HepG2 (cell line): ENCODE measurements around the gene KDM1B. TPM values are rescaled to one million over a fixed set of nuclear protein-coding genes. Genes with fewer than 3 reads are reported as not detected.
A peak's percentile ranks its signal among the peaks of the same experiment; 100 is the strongest.

Experiments used
- CTCF ChIP-seq: sonication (generic); formaldehyde crosslinking; IDR thresholded peaks from 2 replicates; pipeline ENCODE4 v1.5.0; 2020; ENCODE audit warnings: mild to moderate bottlenecking, missing genetic modification reagents, moderate library complexity
- EZH2 ChIP-seq: conservative IDR thresholded peaks from 2 replicates; pipeline ENCODE4 v1.6.1; 2012; ENCODE audit warnings: mild to moderate bottlenecking, low read depth, low read length, moderate library complexity
- HNRNPK ChIP-seq: fragments of 200-400 bp; formaldehyde crosslinking; IDR thresholded peaks from 2 replicates; pipeline ENCODE4 v1.6.1; 2018; ENCODE audit warnings: low read length, low read depth, moderate library complexity, mild to moderate bottlenecking; ENCODE audit not compliant: poor library complexity, severe bottlenecking
- JUN ChIP-seq: sonication (generic); formaldehyde crosslinking; IDR thresholded peaks from 2 replicates; pipeline ENCODE4 v1.4.0; 2020; ENCODE audit warnings: mild to moderate bottlenecking, missing genetic modification reagents
- NR2F1 ChIP-seq, 2 experiments: fragments of 450-650 bp in 1 of 2; formaldehyde crosslinking in 1 of 2; IDR thresholded peaks; 2 replicates each; pipeline versions ENCODE4 v1.5.0 to v1.6.1; 2016 to 2020; ENCODE audit warnings: mild to moderate bottlenecking in 1 of 2, missing compliant biosample characterization in 1 of 2, missing genetic modification reagents in 1 of 2, moderate library complexity in 1 of 2
- PREB ChIP-seq: sonication (generic); formaldehyde crosslinking; IDR thresholded peaks from 2 replicates; pipeline ENCODE4 v1.4.0; 2020; ENCODE audit warnings: missing genetic modification reagents
- SYNCRIP ChIP-seq: fragments of 200-400 bp; formaldehyde crosslinking; IDR thresholded peaks from 2 replicates; pipeline ENCODE4 v1.6.1; 2018; ENCODE audit warnings: mild to moderate bottlenecking, low read depth, low read length; ENCODE audit not compliant: insufficient read depth
- ZFP82 ChIP-seq: sonication (generic); formaldehyde crosslinking; IDR thresholded peaks from 2 replicates; pipeline ENCODE4 v1.5.1; 2020; ENCODE audit warnings: mild to moderate bottlenecking, missing genetic modification reagents, borderline replicate concordance
- ZHX2 ChIP-seq, 2 experiments: sonication (generic) in 1 of 2; formaldehyde crosslinking in 1 of 2; IDR thresholded peaks; 2 replicates each; pipeline versions ENCODE4 v1.6.1 to v1.9.0; 2014 to 2022; ENCODE audit warnings: antibody characterized with exemption in 1 of 2, borderline replicate concordance in 1 of 2, inconsistent platforms in 1 of 2, low read depth in 1 of 2, missing genetic modification reagents in 1 of 2
- ZNF274 ChIP-seq: sonication (generic); formaldehyde crosslinking; IDR thresholded peaks from 2 replicates; pipeline ENCODE4 v1.5.1; 2020; ENCODE audit warnings: mild to moderate bottlenecking, missing genetic modification reagents
- ZNF362 ChIP-seq: sonication (generic); formaldehyde crosslinking; IDR thresholded peaks from 2 replicates; pipeline ENCODE4 v1.4.0; 2020; ENCODE audit warnings: missing genetic modification reagents, mild to moderate bottlenecking, borderline replicate concordance
- ZNF513 ChIP-seq: sonication (generic); formaldehyde crosslinking; conservative IDR thresholded peaks from 2 replicates; pipeline ENCODE4 v1.5.0; 2020; ENCODE audit warnings: missing genetic modification reagents
- ZNF761 ChIP-seq: sonication (generic); formaldehyde crosslinking; conservative IDR thresholded peaks from 2 replicates; pipeline ENCODE4 v1.4.0; 2020; ENCODE audit warnings: mild to moderate bottlenecking, missing genetic modification reagents
- ZSCAN20 ChIP-seq: sonication (generic); formaldehyde crosslinking; IDR thresholded peaks from 2 replicates; pipeline ENCODE4 v1.4.0; 2020; ENCODE audit warnings: missing genetic modification reagents, mild to moderate bottlenecking, borderline replicate concordance
- polyA plus RNA-seq, 8 experiments: library from polyadenylated mRNA; depleted of rRNA in 3 of 8; stranded (reverse) in 7 of 8; unstranded in 1 of 8; fragments of >200 nt; fragmentation: Illumina TruSeq in 4 of 8; extraction: Trizol in 4 of 8; gene quantifications; 2 replicates each; pipeline versions ENCODE4 v1.2.1 to v1.2.3, GENCODE V29; 2011 to 2016; ENCODE audit warnings: low read depth in 4 of 8, missing spikeins in 1 of 8, mixed read lengths in 1 of 8; ENCODE audit not compliant: insufficient read depth in 1 of 8
- total RNA-seq, 5 experiments: library from RNA; depleted of rRNA; stranded (reverse); fragments of >200 nt; fragmentation: Illumina TruSeq; extraction: Trizol; gene quantifications; 2 replicates each; pipeline ENCODE4 v1.2.3, GENCODE V29; 2016; ENCODE audit warnings: low read depth in 1 of 5

KDM1B gene
- total and polyA plus RNA-seq, 2 of the 13 experiments (the other 11 are each of a cell fraction or from before 2014, with no cell fraction given) = 9.8 to 13.2 TPM

GRCh38 chr6:18155150-18155863 is at the start of gene KDM1B (continued):
- no peak for TF ChIP-seq CTCF (CRISPR knock-in tag)
- TF ChIP-seq ZFP82 = no peak
- no peak for TF ChIP-seq PREB (CRISPR knock-in tag)
- no peak for TF ChIP-seq ZNF761 (CRISPR knock-in tag)
- no peak; the same call in 1 of the 2 replicates for TF ChIP-seq ZHX2 (IDR thresholded peaks at IDR 0.05; ENCODE audit: low read depth)
- TF ChIP-seq ZHX2 (CRISPR knock-in tag; IDR thresholded peaks at IDR 0.05; ENCODE audit: borderline replicate concordance) = no peak; the same call in 1 of the 2 replicates
- TF ChIP-seq JUN (CRISPR knock-in tag) = no peak
- peak; percentile 66 for TF ChIP-seq HNRNPK
- no peak for TF ChIP-seq NR2F1 (CRISPR knock-in tag; IDR thresholded peaks at IDR 0.05)
- no peak for TF ChIP-seq SYNCRIP
- TF ChIP-seq ZNF513 (CRISPR knock-in tag) = no peak
- TF ChIP-seq ZSCAN20 (CRISPR knock-in tag) = no peak
- no peak for TF ChIP-seq EZH2
- TF ChIP-seq ZNF362 (CRISPR knock-in tag) = 0 out of 2 replicates have a peak, but pooled peaks have one; percentile 7
- no peak; the same call in 1 of the 2 replicates for TF ChIP-seq ZNF274
